IMR-90 (cell line): ENCODE data around the gene FUS. TPM values are rescaled to one million over a fixed set of nuclear protein-coding genes. Genes with fewer than 3 reads are reported as not detected.

Experiments
- ATAC-seq: fragments of 200-7000 bp; cut with Tn5 transposase; 2 replicates; pipeline ENCODE4 v1.9.1; 2020; ENCODE audit warnings: low read depth, mild to moderate bottlenecking, moderate library complexity
- BruUV-seq: library from RNA; stranded (reverse); fragments of 400-500 nt; replicated peaks from 2 replicates; lab custom pipeline; 2021; lab: Mats Ljungman, UMichigan
- CTCF ChIA-PET: fragments of 300-600 bp; formaldehyde crosslinking; extraction: SDS; loops from one replicate; lab custom pipeline; 2021; ENCODE audit warnings: antibody characterized with exemption; lab: Yijun Ruan, JAX
- POLR2A ChIA-PET: fragments of 300-600 bp; sonication (Branson Sonifier 250); formaldehyde crosslinking; loops from one replicate; lab custom pipeline; 2022; ENCODE audit warnings: antibody characterized with exemption; ENCODE audit not compliant: unreplicated experiment; lab: Charles Lee
- DNase-seq: peaks from one replicate; pipeline ENCODE4 v3.0.0; 2013
- H2AFZ ChIP-seq: replicated peaks from 2 replicates; pipeline ENCODE3; 2013; ENCODE audit warnings: low read length, mild to moderate bottlenecking; ENCODE audit not compliant: poor library complexity
- H2AK5ac ChIP-seq: 2 replicates; pipeline ENCODE4 v1.6.1; 2013; ENCODE audit warnings: low read depth, low read length, inconsistent platforms
- H2AK9ac ChIP-seq: replicated peaks from 2 replicates; pipeline ENCODE3; 2013; ENCODE audit warnings: mild to moderate bottlenecking, low read depth, low read length, moderate library complexity; ENCODE audit not compliant: poor library complexity
- H2BK120ac ChIP-seq: 2 replicates; pipeline ENCODE4 v1.6.1; 2013; ENCODE audit warnings: low read depth, low read length, inconsistent platforms
- H2BK15ac ChIP-seq: 3 replicates; pipeline ENCODE4 v1.6.1; 2013; ENCODE audit warnings: low read depth, low read length, inconsistent platforms
- H2BK20ac ChIP-seq: 2 replicates; pipeline ENCODE4 v1.6.1; 2013; ENCODE audit warnings: low read depth, mild to moderate bottlenecking, inconsistent platforms, low read length, moderate library complexity
- H2BK5ac ChIP-seq: 2 replicates; pipeline ENCODE4 v1.6.1; 2013; ENCODE audit warnings: mild to moderate bottlenecking, low read depth, low read length, inconsistent platforms; ENCODE audit not compliant: poor library complexity, severe bottlenecking
- H3K14ac ChIP-seq: replicated peaks from 2 replicates; pipeline ENCODE4 v1.6.1; 2013; ENCODE audit warnings: low read depth, low read length, inconsistent platforms
- H3K18ac ChIP-seq: 2 replicates; pipeline ENCODE4 v1.6.1; 2013; ENCODE audit warnings: low read depth, low read length, control low read depth
- H3K23ac ChIP-seq: 2 replicates; pipeline ENCODE4 v1.6.1; 2013; ENCODE audit warnings: low read depth, low read length, inconsistent platforms
- H3K27ac ChIP-seq: 2 replicates; pipeline ENCODE4 v1.5.1; 2013; ENCODE audit warnings: mild to moderate bottlenecking, control low read depth, low read length; ENCODE audit not compliant: insufficient read depth
- H3K27me3 ChIP-seq: 2 replicates; pipeline ENCODE4 v1.6.1; 2013; ENCODE audit warnings: low read length; ENCODE audit not compliant: control insufficient read depth, insufficient read depth
- H3K36me3 ChIP-seq: 2 replicates; pipeline ENCODE4 v1.6.1; 2013; ENCODE audit warnings: low read length, mixed read lengths; ENCODE audit not compliant: control insufficient read depth, insufficient read depth
- H3K4ac ChIP-seq: 2 replicates; pipeline ENCODE4 v1.6.1; 2013; ENCODE audit warnings: low read depth, low read length, inconsistent platforms
- H3K4me1 ChIP-seq: 2 replicates; pipeline ENCODE4 v1.6.1; 2013; ENCODE audit warnings: low read length, mixed read lengths; ENCODE audit not compliant: control insufficient read depth, insufficient read depth
- H3K4me2 ChIP-seq: 2 replicates; pipeline ENCODE4 v1.6.1; 2013; ENCODE audit warnings: low read depth, mild to moderate bottlenecking, control low read depth, low read length, moderate library complexity
- H3K4me3 ChIP-seq: 2 replicates; pipeline ENCODE4 v1.5.1; 2013; ENCODE audit warnings: low read depth, mild to moderate bottlenecking, control low read depth, low read length, moderate library complexity; ENCODE audit not compliant: insufficient read depth
- H3K56ac ChIP-seq: 2 replicates; pipeline ENCODE4 v1.6.1; 2013; ENCODE audit warnings: low read length, inconsistent platforms; ENCODE audit not compliant: insufficient read depth; ENCODE audit errors: extremely low read depth
- H3K79me1 ChIP-seq, 2 experiments: 2 replicates each; pipeline ENCODE4 v1.6.1; 2013; ENCODE audit warnings: low read length in 2 of 2, inconsistent platforms in 1 of 2, low read depth in 1 of 2
- H3K9ac ChIP-seq: 2 replicates; pipeline ENCODE4 v1.6.1; 2013; ENCODE audit warnings: low read depth, low read length, control low read depth
- H3K9me1 ChIP-seq: 2 replicates; pipeline ENCODE4 v1.6.1; 2013; ENCODE audit warnings: low read length, inconsistent platforms; ENCODE audit not compliant: insufficient read depth
- H3K9me3 ChIP-seq: 2 replicates; pipeline ENCODE4 v1.6.1; 2013; ENCODE audit warnings: low read length; ENCODE audit not compliant: control insufficient read depth, insufficient read depth
- H4K20me1 ChIP-seq: 2 replicates; pipeline ENCODE4 v1.6.1; 2013; ENCODE audit warnings: low read length, inconsistent platforms; ENCODE audit not compliant: insufficient read depth
- H4K5ac ChIP-seq: 2 replicates; pipeline ENCODE4 v1.6.1; 2013; ENCODE audit warnings: mild to moderate bottlenecking, low read depth, low read length, control low read depth
- H4K8ac ChIP-seq, 2 experiments: 2 replicates each; pipeline ENCODE4 v1.6.1; 2013; ENCODE audit warnings: low read depth in 2 of 2, low read length in 2 of 2, control low read depth in 1 of 2, inconsistent platforms in 1 of 2
- H4K91ac ChIP-seq: 2 replicates; pipeline ENCODE4 v1.6.1; 2013; ENCODE audit warnings: low read depth, low read length, inconsistent platforms; ENCODE audit not compliant: insufficient read depth
- CEBPB ChIP-seq: IDR thresholded peaks from 2 replicates; pipeline ENCODE4 v1.6.1; 2012; ENCODE audit warnings: low read depth, low read length, improper control_type of control experiment
- NFE2L2 ChIP-seq: fragments of 150-350 bp; IDR thresholded peaks from 2 replicates; pipeline ENCODE4 v1.6.1; 2016; ENCODE audit warnings: low read depth, mild to moderate bottlenecking, low read length
- RFX5 ChIP-seq: IDR thresholded peaks from 2 replicates; pipeline ENCODE4 v1.8.0; 2012; ENCODE audit warnings: low read depth, mild to moderate bottlenecking, low read length, moderate library complexity
- WGBS, 2 experiments: methylation state at CpG; one replicate each; pipeline versions ENCODE4 v1.1.5 to v1.1.7; 2013; ENCODE audit warnings: missing lambda C conversion rate in 2 of 2; ENCODE audit not compliant: insufficient read length in 1 of 2; ENCODE audit errors: extremely low coverage in 2 of 2; 5-methylcytosine and 5-hydroxymethylcytosine counted together
- dilution Hi-C: fragments of 300-500 bp; cut with HindIII; formaldehyde crosslinking; loops from one replicate; pipeline ENCODE4 v1.14.3; 2018; ENCODE audit warnings: low sequenced_read_pairs; ENCODE audit not compliant: unreplicated experiment
- in situ Hi-C: fragments of 300-500 bp; cut with MboI; formaldehyde crosslinking; loops from 3 replicates; pipeline ENCODE4 v1.14.3; 2019; ENCODE audit warnings: low sequenced_read_pairs, inconsistent platforms, mixed read lengths
- intact Hi-C: fragments of 100-400 bp; cut with micrococcal nuclease; formaldehyde crosslinking; loops from 2 replicates; pipeline ENCODE4 v1.10.0; 2022
- polyA plus RNA-seq, 3 experiments: library from polyadenylated mRNA; depleted of rRNA; stranded (reverse); fragments of >200 nt; gene quantifications; 2 replicates each; pipeline ENCODE4 v1.2.3, GENCODE V29; 2012; ENCODE audit warnings: low replicate concordance in 1 of 3
- total RNA-seq: library from RNA; depleted of rRNA; stranded (reverse); fragments of >200 nt; gene quantifications from 2 replicates; pipeline ENCODE4 v1.2.3, GENCODE V29; 2012
- TF ChIP-seq, protein P1 (sequence below): conservative IDR thresholded peaks from 2 replicates; pipeline ENCODE4 v1.5.1; 2012; ENCODE audit warnings: mild to moderate bottlenecking, low read depth, low read length, improper control_type of control experiment

The FUS gene
- total and polyA plus RNA-seq, 2 of the 4 experiments (the other 2 are of a cell fraction) = 42.8 to 340 TPM

- Histone ChIP-seq H2BK15ac (no peak overlapping the region), H2AFZ (no peak overlapping the region), H4K91ac (no peak overlapping the region), H3K18ac (no peak overlapping the region), H3K23ac (no peak overlapping the region), H3K27me3 (no peaks in the 10 kb centered on the region), H2AK9ac (no peak overlapping the region), H3K4me1 (peaks cover 5% of the 10 kb centered on the region; the same call in 1 of the 2 replicates), H3K4me3 (no peak overlapping the region), H3K27ac (no peak overlapping the region), H4K20me1 (peaks cover 97% of the 10 kb centered on the region), H3K36me3 (peaks cover 72% of the 10 kb centered on the region), H2BK5ac (no peak overlapping the region), H3K9me1 (peaks cover 6% of the 10 kb centered on the region; the same call in 1 of the 2 replicates), H3K9ac (no peak overlapping the region), H3K4ac (no peak overlapping the region), H4K8ac (no peak overlapping the region), H2AK5ac (no peak overlapping the region), H4K5ac (no peak overlapping the region), H3K14ac (no peak overlapping the region), H3K4me2 (no peak overlapping the region), H3K56ac (no peak overlapping the region), H3K9me3 (no peaks in the 10 kb centered on the region), H3K79me1 (peaks cover 36 to 71% of the 10 kb centered on the region in 2 experiments), H2BK120ac (no peak overlapping the region), H2BK20ac (no peak overlapping the region)
- WGBS, 2 experiments = 100% methylated on average over 3 of the region's 14 CpGs; no CpG with 5 or more reads in 1 of the 2 experiments
- dilution Hi-C loops = no loop called here
- no peak for TF ChIP-seq NFE2L2
- TF ChIP-seq RFX5 = no peak
- TF ChIP-seq CEBPB = no peak
- TF ChIP-seq, protein P1, sequence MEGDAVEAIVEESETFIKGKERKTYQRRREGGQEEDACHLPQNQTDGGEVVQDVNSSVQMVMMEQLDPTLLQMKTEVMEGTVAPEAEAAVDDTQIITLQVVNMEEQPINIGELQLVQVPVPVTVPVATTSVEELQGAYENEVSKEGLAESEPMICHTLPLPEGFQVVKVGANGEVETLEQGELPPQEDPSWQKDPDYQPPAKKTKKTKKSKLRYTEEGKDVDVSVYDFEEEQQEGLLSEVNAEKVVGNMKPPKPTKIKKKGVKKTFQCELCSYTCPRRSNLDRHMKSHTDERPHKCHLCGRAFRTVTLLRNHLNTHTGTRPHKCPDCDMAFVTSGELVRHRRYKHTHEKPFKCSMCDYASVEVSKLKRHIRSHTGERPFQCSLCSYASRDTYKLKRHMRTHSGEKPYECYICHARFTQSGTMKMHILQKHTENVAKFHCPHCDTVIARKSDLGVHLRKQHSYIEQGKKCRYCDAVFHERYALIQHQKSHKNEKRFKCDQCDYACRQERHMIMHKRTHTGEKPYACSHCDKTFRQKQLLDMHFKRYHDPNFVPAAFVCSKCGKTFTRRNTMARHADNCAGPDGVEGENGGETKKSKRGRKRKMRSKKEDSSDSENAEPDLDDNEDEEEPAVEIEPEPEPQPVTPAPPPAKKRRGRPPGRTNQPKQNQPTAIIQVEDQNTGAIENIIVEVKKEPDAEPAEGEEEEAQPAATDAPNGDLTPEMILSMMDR = no peak
- intact Hi-C loops = loop anchor here (10.0 kb wide), 1 partner anchor 690 kb away; the partner anchor contains the start of gene ZNF267
- ChIA-PET POLR2A (no interaction called here), CTCF (no interaction called here)
- no TSS peak for BruUV-seq
- in situ Hi-C loops = no loop called here
- DNase-seq (no peak), ATAC-seq (no peak)
These were observed 4.9 kb downstream of the FUS start for GRCh38 chr16:31184888-31185287.
